ENCODE results near the gene SLC16A12.

SLC16A12 gene

DNA sequence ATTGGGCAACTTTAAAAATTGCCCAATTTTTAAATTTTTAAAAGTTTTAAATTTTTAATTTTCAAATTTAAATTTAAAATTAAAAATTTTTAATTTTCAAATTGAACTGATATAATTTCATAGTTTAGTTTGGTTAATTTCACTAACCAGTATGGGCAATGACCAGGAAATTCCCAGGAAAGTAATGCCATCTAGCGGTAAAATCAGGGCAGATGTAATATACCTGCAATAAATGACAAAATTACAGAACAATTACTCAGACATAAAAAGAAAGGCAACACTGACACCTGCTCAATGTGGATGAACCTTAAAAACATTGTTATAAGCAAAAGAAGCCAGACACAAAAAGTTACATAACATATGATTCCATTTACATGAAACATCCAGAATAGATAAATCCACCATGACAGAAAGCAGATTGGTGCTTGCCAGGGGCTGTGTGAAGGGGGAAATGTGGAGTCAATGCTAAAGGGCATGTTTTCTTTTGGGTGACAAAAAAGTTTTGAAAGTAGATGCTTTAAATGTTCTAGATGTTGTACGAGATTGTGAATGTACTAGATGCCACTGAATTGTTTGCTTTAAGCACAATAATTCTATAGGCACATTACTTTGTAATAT is 28.6 kb upstream of the SLC16A12 start:
- no peak overlapping the region for H3K9ac ChIP-seq (ENCODE audit: low read depth, low read length)
- H3K27me3 ChIP-seq (ENCODE audit: control insufficient read depth, insufficient read depth, low read length) = no peaks in the 10 kb centered on the region
- H3K4me1 ChIP-seq (ENCODE audit: control insufficient read depth, insufficient read depth, low read length) = peaks cover 25% of the 10 kb centered on the region
- no peaks in the 10 kb centered on the region for H3K9me3 ChIP-seq (ENCODE audit: control insufficient read depth, insufficient read depth, low read length)
- H3K36me3 ChIP-seq (ENCODE audit: control insufficient read depth, insufficient read depth, low read length) = no peaks in the 10 kb centered on the region
- no peak overlapping the region for H3K4me3 ChIP-seq (ENCODE audit: low read depth, low read length)

DNA sequence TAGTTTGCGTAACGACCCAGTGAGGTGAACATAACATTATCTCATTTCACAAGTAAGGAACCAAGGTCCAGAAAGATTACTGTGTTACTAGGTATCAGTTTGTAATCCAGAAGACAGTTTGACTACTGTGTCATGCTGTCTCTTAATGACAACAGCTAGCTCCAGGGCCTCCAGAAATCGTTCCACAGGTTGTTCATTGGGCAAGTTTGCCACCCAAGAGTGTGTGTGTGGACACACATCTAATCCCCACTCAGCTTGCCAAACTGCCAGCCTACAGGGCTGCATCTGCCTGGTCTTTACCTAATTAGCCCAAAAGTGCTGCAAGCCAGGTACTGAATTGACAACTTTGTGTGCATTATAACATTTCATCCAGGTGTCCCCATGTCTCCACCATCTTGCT is 27.9 kb upstream of the SLC16A12 start:
- Histone ChIP-seq H3K9me3 (ENCODE audit: control insufficient read depth, insufficient read depth, low read length) (no peaks in the 10 kb centered on the region), H3K4me1 (ENCODE audit: control insufficient read depth, insufficient read depth, low read length) (peaks cover 28% of the 10 kb centered on the region), H3K27me3 (ENCODE audit: control insufficient read depth, insufficient read depth, low read length) (no peaks in the 10 kb centered on the region), H3K36me3 (ENCODE audit: control insufficient read depth, insufficient read depth, low read length) (no peaks in the 10 kb centered on the region), H3K9ac (ENCODE audit: low read depth, low read length) (no peak overlapping the region), H3K4me3 (ENCODE audit: low read depth, low read length) (no peak overlapping the region)

- Histone ChIP-seq H3K27me3 (ENCODE audit: control insufficient read depth, insufficient read depth, low read length) (no peaks in the 10 kb centered on the region), H3K36me3 (ENCODE audit: control insufficient read depth, insufficient read depth, low read length) (no peaks in the 10 kb centered on the region), H3K4me1 (ENCODE audit: control insufficient read depth, insufficient read depth, low read length) (peaks cover 9% of the 10 kb centered on the region), H3K9ac (ENCODE audit: low read depth, low read length) (no peak overlapping the region), H3K9me3 (ENCODE audit: control insufficient read depth, insufficient read depth, low read length) (no peaks in the 10 kb centered on the region), H3K4me3 (ENCODE audit: low read depth, low read length) (no peak overlapping the region)
Measured at GRCh38 chr10:89556600-89556999, 21.2 kb upstream of the SLC16A12 start.

GRCh38 chr10:89555688-89556445 is 20.5 kb upstream of the SLC16A12 start:
- H3K36me3 ChIP-seq (ENCODE audit: control insufficient read depth, insufficient read depth, low read length) = no peaks in the 10 kb centered on the region
- peaks cover 7% of the 10 kb centered on the region for H3K4me1 ChIP-seq (ENCODE audit: control insufficient read depth, insufficient read depth, low read length)
- H3K4me3 ChIP-seq (ENCODE audit: low read depth, low read length) = no peak overlapping the region
- H3K27me3 ChIP-seq (ENCODE audit: control insufficient read depth, insufficient read depth, low read length) = no peaks in the 10 kb centered on the region
- no peaks in the 10 kb centered on the region for H3K9me3 ChIP-seq (ENCODE audit: control insufficient read depth, insufficient read depth, low read length)
- no peak overlapping the region for H3K9ac ChIP-seq (ENCODE audit: low read depth, low read length)

- H3K4me3 ChIP-seq (ENCODE audit: low read depth, low read length) = no peak overlapping the region
- no peaks in the 10 kb centered on the region for H3K27me3 ChIP-seq (ENCODE audit: control insufficient read depth, insufficient read depth, low read length)
- H3K9me3 ChIP-seq (ENCODE audit: control insufficient read depth, insufficient read depth, low read length) = no peaks in the 10 kb centered on the region
- H3K4me1 ChIP-seq (ENCODE audit: control insufficient read depth, insufficient read depth, low read length) = peaks cover 7% of the 10 kb centered on the region
- no peaks in the 10 kb centered on the region for H3K36me3 ChIP-seq (ENCODE audit: control insufficient read depth, insufficient read depth, low read length)
- no peak overlapping the region for H3K9ac ChIP-seq (ENCODE audit: low read depth, low read length)
Measured at GRCh38 chr10:89554433-89554832, 19.0 kb upstream of the SLC16A12 start.

DNA sequence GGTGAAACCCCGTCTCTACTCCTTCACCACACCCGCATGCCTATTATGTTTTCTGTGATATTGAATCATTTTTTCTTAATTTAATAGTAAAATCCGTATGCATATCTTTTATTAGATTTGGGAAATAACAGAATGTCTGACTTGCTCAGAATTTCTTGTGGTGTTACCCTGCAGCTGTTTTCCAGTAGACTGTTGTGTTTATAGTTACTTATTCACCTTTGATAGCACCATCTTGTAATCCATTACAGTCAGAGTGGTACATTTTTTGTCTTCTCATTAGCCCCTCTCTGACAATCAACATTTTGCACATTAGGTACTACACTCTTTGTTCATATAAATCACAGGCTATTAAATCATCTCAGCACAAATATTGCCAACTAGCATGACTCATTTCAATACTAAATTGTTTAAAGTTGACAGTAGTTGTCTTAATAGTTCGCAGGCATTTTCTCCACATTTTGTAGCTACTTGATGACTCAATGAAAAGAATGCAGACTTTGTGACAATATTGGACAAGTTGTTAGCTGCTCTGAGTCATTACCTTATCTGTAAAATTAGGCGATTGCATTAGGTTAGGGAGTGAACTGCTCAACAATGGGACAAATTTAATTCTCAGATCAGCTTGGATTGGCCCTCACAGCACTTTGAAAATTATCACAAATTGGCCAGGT is 17.8 kb upstream of the SLC16A12 start:
- no peaks in the 10 kb centered on the region for H3K9me3 ChIP-seq (ENCODE audit: control insufficient read depth, insufficient read depth, low read length)
- H3K36me3 ChIP-seq (ENCODE audit: control insufficient read depth, insufficient read depth, low read length) = no peaks in the 10 kb centered on the region
- no peaks in the 10 kb centered on the region for H3K4me1 ChIP-seq (ENCODE audit: control insufficient read depth, insufficient read depth, low read length)
- no peak overlapping the region for H3K9ac ChIP-seq (ENCODE audit: low read depth, low read length)
- H3K27me3 ChIP-seq (ENCODE audit: control insufficient read depth, insufficient read depth, low read length) = no peaks in the 10 kb centered on the region
- H3K4me3 ChIP-seq (ENCODE audit: low read depth, low read length) = no peak overlapping the region

GRCh38 chr10:89552213-89552612 is 16.8 kb upstream of the SLC16A12 start:
- Histone ChIP-seq H3K9me3 (ENCODE audit: control insufficient read depth, insufficient read depth, low read length) (no peaks in the 10 kb centered on the region), H3K9ac (ENCODE audit: low read depth, low read length) (no peak overlapping the region), H3K27me3 (ENCODE audit: control insufficient read depth, insufficient read depth, low read length) (no peaks in the 10 kb centered on the region), H3K36me3 (ENCODE audit: control insufficient read depth, insufficient read depth, low read length) (no peaks in the 10 kb centered on the region), H3K4me3 (ENCODE audit: low read depth, low read length) (no peak overlapping the region), H3K4me1 (ENCODE audit: control insufficient read depth, insufficient read depth, low read length) (no peaks in the 10 kb centered on the region)

GRCh38 chr10:89550509-89550908 is 15.1 kb upstream of the SLC16A12 start:
- H3K9me3 ChIP-seq (ENCODE audit: control insufficient read depth, insufficient read depth, low read length) = no peaks in the 10 kb centered on the region
- no peaks in the 10 kb centered on the region for H3K27me3 ChIP-seq (ENCODE audit: control insufficient read depth, insufficient read depth, low read length)
- H3K36me3 ChIP-seq (ENCODE audit: control insufficient read depth, insufficient read depth, low read length) = no peaks in the 10 kb centered on the region
- no peak overlapping the region for H3K4me3 ChIP-seq (ENCODE audit: low read depth, low read length)
- no peaks in the 10 kb centered on the region for H3K4me1 ChIP-seq (ENCODE audit: control insufficient read depth, insufficient read depth, low read length)
- no peak overlapping the region for H3K9ac ChIP-seq (ENCODE audit: low read depth, low read length)

- no peaks in the 10 kb centered on the region for H3K9me3 ChIP-seq (ENCODE audit: control insufficient read depth, insufficient read depth, low read length)
- no peaks in the 10 kb centered on the region for H3K36me3 ChIP-seq (ENCODE audit: control insufficient read depth, insufficient read depth, low read length)
- H3K4me3 ChIP-seq (ENCODE audit: low read depth, low read length) = no peak overlapping the region
- H3K9ac ChIP-seq (ENCODE audit: low read depth, low read length) = no peak overlapping the region
- H3K4me1 ChIP-seq (ENCODE audit: control insufficient read depth, insufficient read depth, low read length) = no peaks in the 10 kb centered on the region
- no peaks in the 10 kb centered on the region for H3K27me3 ChIP-seq (ENCODE audit: control insufficient read depth, insufficient read depth, low read length)
Measured at GRCh38 chr10:89549510-89549909, 14.1 kb upstream of the SLC16A12 start.

DNA sequence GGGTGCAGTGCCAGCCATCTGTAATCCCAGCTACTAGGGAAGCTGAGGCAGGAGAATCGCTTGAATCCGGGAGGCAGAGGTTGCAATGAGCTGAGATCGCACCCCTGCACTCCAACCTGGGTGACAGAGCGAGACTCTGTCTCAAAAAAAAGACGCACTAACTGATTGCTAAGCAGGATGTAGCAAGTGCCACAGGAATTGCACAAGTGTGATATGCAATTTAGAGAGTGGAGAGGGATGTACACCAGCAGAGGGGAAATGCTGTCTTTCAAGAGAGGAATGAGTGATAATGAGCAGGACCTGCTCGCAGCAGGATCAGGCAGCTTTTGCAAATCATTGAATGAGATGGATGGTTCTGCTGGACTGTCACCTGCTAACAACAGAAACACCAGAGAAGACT is 13.3 kb upstream of the SLC16A12 start:
- Histone ChIP-seq H3K36me3 (ENCODE audit: control insufficient read depth, insufficient read depth, low read length) (no peaks in the 10 kb centered on the region), H3K27me3 (ENCODE audit: control insufficient read depth, insufficient read depth, low read length) (no peaks in the 10 kb centered on the region), H3K4me3 (ENCODE audit: low read depth, low read length) (no peak overlapping the region), H3K9ac (ENCODE audit: low read depth, low read length) (no peak overlapping the region), H3K9me3 (ENCODE audit: control insufficient read depth, insufficient read depth, low read length) (no peaks in the 10 kb centered on the region), H3K4me1 (ENCODE audit: control insufficient read depth, insufficient read depth, low read length) (no peaks in the 10 kb centered on the region)

DNA sequence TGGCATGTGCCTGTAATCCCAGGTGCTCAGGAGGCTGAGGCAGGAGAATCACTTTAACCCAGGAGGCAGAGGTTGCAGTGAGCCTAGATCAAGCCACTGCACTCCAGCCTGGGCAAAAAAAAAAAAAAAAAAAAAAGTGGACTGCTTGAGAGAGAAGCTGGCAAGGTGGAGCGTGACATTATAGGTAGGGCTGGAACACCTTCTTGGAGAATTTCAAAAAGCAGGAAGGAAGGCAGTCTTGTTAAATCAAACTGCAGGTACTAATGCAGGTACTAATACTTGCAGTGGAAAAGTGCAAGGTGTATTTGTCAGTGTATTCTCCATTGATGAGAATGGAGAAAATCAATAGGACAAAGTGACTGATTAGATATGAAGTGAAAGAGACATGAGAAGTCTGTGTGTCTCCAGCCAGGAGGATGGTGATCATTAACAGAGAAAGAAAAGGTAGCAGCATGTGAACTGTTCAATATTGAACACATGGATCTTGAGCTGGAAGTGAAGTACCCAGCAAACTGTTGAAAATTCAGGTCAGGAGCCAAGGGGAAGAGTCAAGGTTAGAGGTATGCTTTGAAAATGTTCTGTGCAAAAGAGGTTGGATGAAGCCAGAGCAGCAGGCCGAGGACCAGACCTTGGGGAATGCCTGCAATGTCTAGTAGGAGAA is 12.6 kb upstream of the SLC16A12 start:
- H3K9ac ChIP-seq (ENCODE audit: low read depth, low read length) = no peak overlapping the region
- no peaks in the 10 kb centered on the region for H3K4me1 ChIP-seq (ENCODE audit: control insufficient read depth, insufficient read depth, low read length)
- no peaks in the 10 kb centered on the region for H3K27me3 ChIP-seq (ENCODE audit: control insufficient read depth, insufficient read depth, low read length)

More for the DNA sequence above, 12.6 kb upstream of the SLC16A12 start:
- Histone ChIP-seq H3K9me3 (ENCODE audit: control insufficient read depth, insufficient read depth, low read length) (no peaks in the 10 kb centered on the region), H3K36me3 (ENCODE audit: control insufficient read depth, insufficient read depth, low read length) (no peaks in the 10 kb centered on the region), H3K4me3 (ENCODE audit: low read depth, low read length) (no peak overlapping the region)
